ENCODE measurements around the gene CCDC47.

CCDC47 gene

GRCh38 chr17:63698381-63698885 lies 75.0 kb downstream of the CCDC47 start:
- DNase-seq (ENCODE audit: low read depth), result no peak

GRCh38 chr17:63697341-63698286 lies 75.8 kb downstream of the CCDC47 start:
- DNase-seq (ENCODE audit: low read depth), result no peak

- DNase-seq (ENCODE audit: low read depth), result peak; percentile 20
Measured at GRCh38 chr17:63696381-63696961, 76.9 kb downstream of the CCDC47 start.

GRCh38 chr17:63695889-63696288 lies 77.5 kb downstream of the CCDC47 start:
- no peak for DNase-seq (ENCODE audit: low read depth)

Measured in fibroblast of the conjunctiva (primary cell).